ENCODE data around the gene VGF.
"Not testable (repeated sequence)": the region's sequence is repeated elsewhere in the genome, so short reads cannot be mapped to it uniquely, and the experiment has no call there.

VGF gene

GRCh38 chr7:101207459-101207858 is 42.1 kb upstream of the VGF start:
- Histone ChIP-seq H3K23ac (ENCODE audit: low read length) (no peak overlapping the region), H3K9ac (ENCODE audit: low read length) (no peak overlapping the region), H2BK15ac (replicated peaks; ENCODE audit: low read depth) (no peak overlapping the region), H3K4me2 (ENCODE audit: low read length) (no peak overlapping the region), H3K27me3 (ENCODE audit: insufficient read depth, low read length, poor library complexity) (no peaks in the 10 kb centered on the region), H3K36me3 (ENCODE audit: control insufficient read depth, insufficient read depth, low read length) (peaks cover 1% of the 10 kb centered on the region), H3K4me1 (ENCODE audit: control insufficient read depth, low read depth, low read length) (no peaks in the 10 kb centered on the region), H2BK5ac (ENCODE audit: low read length) (no peak overlapping the region), H4K5ac (ENCODE audit: low read length) (no peak overlapping the region), H3K79me2 (ENCODE audit: control insufficient read depth, insufficient read depth, low read length) (no peaks in the 10 kb centered on the region), H3K27ac (ENCODE audit: low read depth, low read length) (no peak overlapping the region), H4K8ac (ENCODE audit: low read depth, low read length) (no peak overlapping the region), H3K79me1 (ENCODE audit: low read length) (no peaks in the 10 kb centered on the region), H3K4ac (ENCODE audit: low read depth, low read length) (no peak overlapping the region), H2AK5ac (ENCODE audit: low read length) (no peak overlapping the region), H3K18ac (ENCODE audit: low read length) (no peak overlapping the region), H3K56ac (ENCODE audit: low read length) (no peak overlapping the region), H3K4me3 (ENCODE audit: low read length) (no peak overlapping the region), H2BK120ac (ENCODE audit: low read depth, low read length) (no peak overlapping the region)
- no CpG with 5 or more reads among the region's 17 CpGs for WGBS (ENCODE audit: extremely low coverage, insufficient coverage, low lambda C conversion rate)
- DNase-seq: no peak

- H3K4me1 ChIP-seq (ENCODE audit: control insufficient read depth, low read depth, low read length): no peaks in the 10 kb centered on the region
- H2BK15ac ChIP-seq (replicated peaks; ENCODE audit: low read depth): no peak overlapping the region
- no peak overlapping the region for H2BK5ac ChIP-seq (ENCODE audit: low read length)
- no peak overlapping the region for H3K4me3 ChIP-seq (ENCODE audit: low read length)
- no peaks in the 10 kb centered on the region for H3K27me3 ChIP-seq (ENCODE audit: insufficient read depth, low read length, poor library complexity)
- H3K27ac ChIP-seq (ENCODE audit: low read depth, low read length): no peak overlapping the region
- H3K18ac ChIP-seq (ENCODE audit: low read length): no peak overlapping the region
- WGBS (ENCODE audit: extremely low coverage, insufficient coverage, low lambda C conversion rate): no CpG with 5 or more reads among the region's 19 CpGs
- H3K23ac ChIP-seq (ENCODE audit: low read length): no peak overlapping the region
- H2AK5ac ChIP-seq (ENCODE audit: low read length): no peak overlapping the region
- no peak for DNase-seq
- no peaks in the 10 kb centered on the region for H3K79me1 ChIP-seq (ENCODE audit: low read length)
- no peak overlapping the region for H4K5ac ChIP-seq (ENCODE audit: low read length)
- no peaks in the 10 kb centered on the region for H3K79me2 ChIP-seq (ENCODE audit: control insufficient read depth, insufficient read depth, low read length)
- no peak overlapping the region for H4K8ac ChIP-seq (ENCODE audit: low read depth, low read length)
- H2BK120ac ChIP-seq (ENCODE audit: low read depth, low read length): no peak overlapping the region
- no peak overlapping the region for H3K9ac ChIP-seq (ENCODE audit: low read length)
- H3K36me3 ChIP-seq (ENCODE audit: control insufficient read depth, insufficient read depth, low read length): peaks cover 1% of the 10 kb centered on the region
- H3K4me2 ChIP-seq (ENCODE audit: low read length): no peak overlapping the region
- no peak overlapping the region for H3K4ac ChIP-seq (ENCODE audit: low read depth, low read length)
- no peak overlapping the region for H3K56ac ChIP-seq (ENCODE audit: low read length)
Measured at GRCh38 chr7:101206665-101207042, 41.3 kb upstream of the VGF start.

DNA sequence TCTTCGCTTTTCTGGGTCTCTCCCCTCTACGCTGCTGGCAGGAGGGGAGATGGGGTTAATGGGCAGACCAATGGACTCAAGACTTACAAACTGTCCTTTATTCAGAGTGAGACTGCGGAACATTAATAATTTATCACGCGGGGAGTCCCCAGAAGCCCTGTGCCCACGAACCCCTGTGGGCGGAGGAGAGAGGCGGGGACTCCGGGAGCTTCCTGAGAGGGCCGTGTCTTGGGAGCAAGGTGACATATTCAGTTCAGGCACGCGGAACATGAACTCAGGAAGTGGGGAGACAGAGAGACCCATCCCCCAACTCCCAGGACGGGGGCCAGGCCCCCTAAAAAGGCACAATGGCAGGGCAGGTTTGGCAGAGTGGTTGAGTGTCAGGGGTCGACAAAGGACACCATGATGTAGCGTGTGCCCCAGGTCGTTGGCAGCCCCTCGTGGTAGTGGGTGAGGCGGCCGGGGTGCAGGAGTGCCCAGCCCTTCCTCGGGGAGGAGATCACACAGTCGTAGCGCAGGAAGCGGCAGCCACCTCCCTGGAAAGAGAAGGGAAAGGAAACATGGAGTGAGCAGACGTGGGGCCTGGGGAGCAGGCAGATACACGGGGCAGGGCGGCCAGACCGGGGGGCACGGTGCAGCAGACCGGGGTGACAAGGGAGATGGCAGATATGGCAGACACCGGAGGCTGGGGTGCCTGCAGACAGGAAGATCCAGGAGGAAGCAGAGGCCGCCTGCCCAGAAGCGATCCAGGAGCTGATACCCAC is 40.7 kb upstream of the VGF start:
- H3K23ac ChIP-seq (ENCODE audit: low read length): no peak overlapping the region
- H3K18ac ChIP-seq (ENCODE audit: low read length): no peak overlapping the region
- no peaks in the 10 kb centered on the region for H3K79me2 ChIP-seq (ENCODE audit: control insufficient read depth, insufficient read depth, low read length)
- H3K36me3 ChIP-seq (ENCODE audit: control insufficient read depth, insufficient read depth, low read length): peaks cover 1% of the 10 kb centered on the region
- no peak overlapping the region for H2BK5ac ChIP-seq (ENCODE audit: low read length)
- no peak overlapping the region for H3K9ac ChIP-seq (ENCODE audit: low read length)
- no peak overlapping the region for H3K4me3 ChIP-seq (ENCODE audit: low read length)
- H4K5ac ChIP-seq (ENCODE audit: low read length): no peak overlapping the region
- no peak overlapping the region for H3K27ac ChIP-seq (ENCODE audit: low read depth, low read length)
- no peak overlapping the region for H3K56ac ChIP-seq (ENCODE audit: low read length)
- no peaks in the 10 kb centered on the region for H3K27me3 ChIP-seq (ENCODE audit: insufficient read depth, low read length, poor library complexity)
- DNase-seq: no peak
- H4K8ac ChIP-seq (ENCODE audit: low read depth, low read length): no peak overlapping the region
- H3K4me1 ChIP-seq (ENCODE audit: control insufficient read depth, low read depth, low read length): no peaks in the 10 kb centered on the region
- no peaks in the 10 kb centered on the region for H3K79me1 ChIP-seq (ENCODE audit: low read length)
- H3K4ac ChIP-seq (ENCODE audit: low read depth, low read length): no peak overlapping the region
- no CpG with 5 or more reads among the region's 32 CpGs for WGBS (ENCODE audit: extremely low coverage, insufficient coverage, low lambda C conversion rate)
- H2AK5ac ChIP-seq (ENCODE audit: low read length): no peak overlapping the region
- no peak overlapping the region for H2BK15ac ChIP-seq (replicated peaks; ENCODE audit: low read depth)
- H3K4me2 ChIP-seq (ENCODE audit: low read length): no peak overlapping the region
- H2BK120ac ChIP-seq (ENCODE audit: low read depth, low read length): no peak overlapping the region

DNA sequence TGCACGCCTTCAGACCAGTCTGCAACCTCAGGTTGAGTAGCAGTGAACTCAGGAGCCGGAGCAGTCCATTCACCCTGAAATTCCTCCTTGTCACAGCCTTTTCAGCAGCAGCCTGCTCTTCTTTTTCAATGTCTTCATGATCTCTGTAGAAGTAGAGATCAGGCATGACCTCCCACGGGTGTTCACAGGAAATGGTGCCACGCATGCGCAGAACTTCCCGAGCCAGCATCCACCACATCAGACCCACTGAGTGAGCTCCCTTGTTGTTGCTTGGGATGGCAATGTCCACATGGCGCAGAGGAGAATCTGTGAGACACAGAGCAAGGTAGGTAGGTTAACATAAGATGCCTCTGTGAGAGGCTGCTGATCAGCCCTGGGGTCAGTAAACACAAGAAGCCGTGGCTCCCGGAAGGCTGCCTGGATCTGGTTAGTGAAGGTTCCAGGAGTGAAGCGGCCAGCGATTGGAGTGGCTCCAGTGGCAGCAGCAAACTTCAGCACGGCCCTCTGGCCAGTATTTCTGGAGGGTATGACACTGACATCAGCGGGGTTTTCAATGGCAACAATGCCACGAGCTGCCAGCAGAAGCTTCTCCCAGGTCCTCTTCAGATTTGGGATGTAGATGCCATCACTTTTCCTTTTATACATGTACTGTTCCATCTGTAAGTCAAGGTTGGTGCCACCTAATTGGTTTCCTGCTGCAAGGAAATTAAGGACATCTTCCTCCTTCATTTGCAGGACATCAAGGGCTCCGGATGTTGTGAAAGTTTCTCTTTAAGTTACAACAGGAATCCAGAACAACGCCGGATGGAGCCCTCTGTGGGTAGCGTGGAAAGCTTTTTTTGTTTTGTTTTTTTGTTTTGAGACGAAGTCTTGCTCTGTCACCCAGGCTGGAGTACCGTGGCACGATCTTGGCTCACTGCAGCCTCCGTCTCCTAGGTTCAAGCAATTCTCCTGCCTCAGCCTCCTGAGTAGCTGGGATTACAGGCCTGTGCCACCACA is 38.7 kb upstream of the VGF start:
- DNase-seq; H3K4me3 ChIP-seq (ENCODE audit: low read length); H3K4me2 ChIP-seq (ENCODE audit: low read length); H3K79me2 ChIP-seq (ENCODE audit: control insufficient read depth, insufficient read depth, low read length); H3K18ac ChIP-seq (ENCODE audit: low read length); H3K56ac ChIP-seq (ENCODE audit: low read length); H2BK5ac ChIP-seq (ENCODE audit: low read length); H3K36me3 ChIP-seq (ENCODE audit: control insufficient read depth, insufficient read depth, low read length); H4K8ac ChIP-seq (ENCODE audit: low read depth, low read length); H3K9ac ChIP-seq (ENCODE audit: low read length); H4K5ac ChIP-seq (ENCODE audit: low read length); H3K4ac ChIP-seq (ENCODE audit: low read depth, low read length); H3K27me3 ChIP-seq (ENCODE audit: insufficient read depth, low read length, poor library complexity); H3K27ac ChIP-seq (ENCODE audit: low read depth, low read length); H3K23ac ChIP-seq (ENCODE audit: low read length); H2AK5ac ChIP-seq (ENCODE audit: low read length); H2BK15ac ChIP-seq (replicated peaks; ENCODE audit: low read depth); H3K4me1 ChIP-seq (ENCODE audit: control insufficient read depth, low read depth, low read length); H2BK120ac ChIP-seq (ENCODE audit: low read depth, low read length); H3K79me1 ChIP-seq (ENCODE audit: low read length): not testable (repeated sequence)
- no CpG with 5 or more reads among the region's 22 CpGs for WGBS (ENCODE audit: extremely low coverage, insufficient coverage, low lambda C conversion rate)

- no peak for DNase-seq
- Histone ChIP-seq H3K18ac (ENCODE audit: low read length) (no peak overlapping the region), H3K4me3 (ENCODE audit: low read length) (no peak overlapping the region), H3K27me3 (ENCODE audit: insufficient read depth, low read length, poor library complexity) (no peaks in the 10 kb centered on the region), H4K5ac (ENCODE audit: low read length) (no peak overlapping the region), H3K9ac (ENCODE audit: low read length) (no peak overlapping the region), H3K4ac (ENCODE audit: low read depth, low read length) (no peak overlapping the region), H2BK5ac (ENCODE audit: low read length) (no peak overlapping the region), H3K27ac (ENCODE audit: low read depth, low read length) (no peak overlapping the region), H3K79me2 (ENCODE audit: control insufficient read depth, insufficient read depth, low read length) (no peaks in the 10 kb centered on the region), H2BK120ac (ENCODE audit: low read depth, low read length) (no peak overlapping the region), H3K56ac (ENCODE audit: low read length) (no peak overlapping the region), H3K79me1 (ENCODE audit: low read length) (no peaks in the 10 kb centered on the region), H2AK5ac (ENCODE audit: low read length) (no peak overlapping the region), H3K36me3 (ENCODE audit: control insufficient read depth, insufficient read depth, low read length) (no peaks in the 10 kb centered on the region), H3K23ac (ENCODE audit: low read length) (no peak overlapping the region), H3K4me1 (ENCODE audit: control insufficient read depth, low read depth, low read length) (no peaks in the 10 kb centered on the region), H4K8ac (ENCODE audit: low read depth, low read length) (no peak overlapping the region), H3K4me2 (ENCODE audit: low read length) (no peak overlapping the region), H2BK15ac (replicated peaks; ENCODE audit: low read depth) (no peak overlapping the region)
- no CpG with 5 or more reads among the region's 5 CpGs for WGBS (ENCODE audit: extremely low coverage, insufficient coverage, low lambda C conversion rate)
Measured at GRCh38 chr7:101202603-101202918, 37.2 kb upstream of the VGF start.

Data from mesendoderm (in vitro differentiated cells).